Renal cortical epithelial cell (primary cell): ENCODE data around the gene ST7L. TPM values are rescaled to one million over a fixed set of nuclear protein-coding genes. Genes with fewer than 3 reads are reported as not detected.
"Not testable (repeated sequence)": the region's sequence is repeated elsewhere in the genome, so short reads cannot be mapped to it uniquely, and the experiment has no call there.

ENCODE experiments used
- DNase-seq: peaks from one replicate; pipeline ENCODE4 v3.0.0-alpha.2; 2011; ENCODE audit warnings: low read depth
- total RNA-seq: library from RNA; depleted of rRNA; stranded (reverse); fragments of >200 nt; gene quantifications from 2 replicates; pipeline ENCODE4 v1.2.3, GENCODE V29; 2014

ST7L gene
- total RNA-seq, result 14.8 and 17.0 TPM in 2 replicates

- peak; percentile 71 for DNase-seq
Measured at GRCh38 chr1:112618721-112619517, at the start of gene ST7L. TSS of gene ST7L (minus strand) at chr1:112619141. CDS start at chr1:112619113, 28 bp downstream.

GRCh38 chr1:112666946-112667345, 48.0 kb upstream of the ST7L start:
- DNase-seq, result no peak

- no peak for DNase-seq
Measured at GRCh38 chr1:112665857-112666256, 46.9 kb upstream of the ST7L start.

- DNase-seq, result no peak
Measured at GRCh38 chr1:112651205-112651604, 32.3 kb upstream of the ST7L start.

- DNase-seq, result no peak
Measured at GRCh38 chr1:112646225-112646624, 27.3 kb upstream of the ST7L start.

GRCh38 chr1:112643080-112643479, 24.1 kb upstream of the ST7L start:
- no peak for DNase-seq

- not testable (repeated sequence) for DNase-seq
Measured at GRCh38 chr1:112640437-112640836, 21.5 kb upstream of the ST7L start.

- no peak for DNase-seq
Measured at GRCh38 chr1:112638110-112638428, 19.1 kb upstream of the ST7L start.

GRCh38 chr1:112637254-112638109, 18.5 kb upstream of the ST7L start:
- peak; percentile 75 for DNase-seq

- no peak for DNase-seq
Measured at GRCh38 chr1:112636597-112637253, 17.8 kb upstream of the ST7L start.

- no peak for DNase-seq
Measured at GRCh38 chr1:112636056-112636455, 17.1 kb upstream of the ST7L start.

GRCh38 chr1:112634367-112634766, 15.4 kb upstream of the ST7L start:
- DNase-seq, result no peak

- DNase-seq, result no peak
Measured at GRCh38 chr1:112633628-112634027, 14.7 kb upstream of the ST7L start.

GRCh38 chr1:112629256-112629655, 10.3 kb upstream of the ST7L start:
- no peak for DNase-seq

GRCh38 chr1:112628516-112628915, 9.6 kb upstream of the ST7L start:
- DNase-seq, result no peak

- DNase-seq, result no peak
Measured at GRCh38 chr1:112626887-112627286, 7.9 kb upstream of the ST7L start.

GRCh38 chr1:112626193-112626592, 7.3 kb upstream of the ST7L start:
- no peak for DNase-seq

GRCh38 chr1:112625696-112626095, 6.8 kb upstream of the ST7L start:
- DNase-seq, result peak; percentile 32

- DNase-seq, result not testable (repeated sequence)
Measured at GRCh38 chr1:112624493-112624892, 5.6 kb upstream of the ST7L start.

- DNase-seq, result no peak
Measured at GRCh38 chr1:112620377-112620695, 1.4 kb upstream of the ST7L start.

GRCh38 chr1:112619518-112620376, 806 bp upstream of the ST7L start, which contains the start of gene CAPZA1:
TSS of gene CAPZA1 (plus strand) at chr1:112619832. CDS start at chr1:112619845, 13 bp downstream.
- DNase-seq, result peak; percentile 77
